ENCODE results near the gene RPTOR.

DNA sequence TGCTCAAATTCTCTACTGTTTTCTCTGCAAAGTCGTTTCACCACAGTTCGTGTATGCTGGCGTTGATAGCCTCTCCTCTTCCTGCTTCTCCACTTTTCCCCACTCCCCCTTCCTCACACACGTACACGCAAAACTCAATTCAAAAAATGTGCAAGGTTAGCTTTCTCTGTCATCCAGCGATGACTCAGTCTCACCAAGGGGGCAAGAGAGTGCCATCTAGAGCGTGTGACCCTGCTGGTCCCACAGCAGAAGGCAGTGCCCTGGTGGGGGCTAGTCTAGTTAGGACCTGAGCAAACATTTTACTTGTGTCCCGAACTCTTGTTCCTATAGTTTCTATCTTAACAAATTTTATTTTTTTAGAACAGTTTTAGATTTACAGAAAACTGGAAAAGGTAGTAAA, 325.8 kb downstream of the RPTOR start:
- TF ChIP-seq, protein P1, sequence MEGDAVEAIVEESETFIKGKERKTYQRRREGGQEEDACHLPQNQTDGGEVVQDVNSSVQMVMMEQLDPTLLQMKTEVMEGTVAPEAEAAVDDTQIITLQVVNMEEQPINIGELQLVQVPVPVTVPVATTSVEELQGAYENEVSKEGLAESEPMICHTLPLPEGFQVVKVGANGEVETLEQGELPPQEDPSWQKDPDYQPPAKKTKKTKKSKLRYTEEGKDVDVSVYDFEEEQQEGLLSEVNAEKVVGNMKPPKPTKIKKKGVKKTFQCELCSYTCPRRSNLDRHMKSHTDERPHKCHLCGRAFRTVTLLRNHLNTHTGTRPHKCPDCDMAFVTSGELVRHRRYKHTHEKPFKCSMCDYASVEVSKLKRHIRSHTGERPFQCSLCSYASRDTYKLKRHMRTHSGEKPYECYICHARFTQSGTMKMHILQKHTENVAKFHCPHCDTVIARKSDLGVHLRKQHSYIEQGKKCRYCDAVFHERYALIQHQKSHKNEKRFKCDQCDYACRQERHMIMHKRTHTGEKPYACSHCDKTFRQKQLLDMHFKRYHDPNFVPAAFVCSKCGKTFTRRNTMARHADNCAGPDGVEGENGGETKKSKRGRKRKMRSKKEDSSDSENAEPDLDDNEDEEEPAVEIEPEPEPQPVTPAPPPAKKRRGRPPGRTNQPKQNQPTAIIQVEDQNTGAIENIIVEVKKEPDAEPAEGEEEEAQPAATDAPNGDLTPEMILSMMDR (IDR thresholded peaks at IDR 0.05; ENCODE audit: extremely low read depth in 1 of 2, insufficient read depth in 1 of 2, low read depth in 1 of 2, low read length in 2 of 2) = no peak
- no peak for TF ChIP-seq MYC (IDR thresholded peaks at IDR 0.05; ENCODE audit: low read depth, low read length)
- no peak for TF ChIP-seq EZH2 (IDR thresholded peaks at IDR 0.05; ENCODE audit: borderline replicate concordance, low read depth, low read length, severe bottlenecking)
- no peak for TF ChIP-seq POLR2A (IDR thresholded peaks at IDR 0.05; ENCODE audit: low read depth, low read length)
- no peak for TF ChIP-seq GATA2 (IDR thresholded peaks at IDR 0.05; ENCODE audit: insufficient read depth, insufficient read length, low read depth, low read length)

All from endothelial cell of umbilical vein (primary cell).